Cardiac muscle cell (in vitro differentiated cells and primary cell): ENCODE data around the gene PDZRN3. TPM values are rescaled to one million over a fixed set of nuclear protein-coding genes. Genes with fewer than 3 reads are reported as not detected.

Experiments
- DNase-seq, 2 donors: peaks; one replicate each; pipeline versions ENCODE4 v3.0.0 to v3.0.0-alpha.2; 2010 to 2017; ENCODE audit warnings: low read depth in 1 of 2, low spot score in 1 of 2
- H3K27ac ChIP-seq: fragments of 200-600 bp; sonication (generic); 2 replicates; pipeline ENCODE4 v1.5.1; 2016
- H3K27me3 ChIP-seq: fragments of 200-600 bp; sonication (generic); 2 replicates; pipeline ENCODE4 v1.6.0; 2016; ENCODE audit warnings: control low read depth
- H3K36me3 ChIP-seq: fragments of 200-600 bp; sonication (generic); 2 replicates; pipeline ENCODE4 v1.5.1; 2016; ENCODE audit warnings: control low read depth
- H3K4me1 ChIP-seq: fragments of 200-600 bp; sonication (generic); 2 replicates; pipeline ENCODE4 v1.8.1; 2017; ENCODE audit warnings: low read depth, mild to moderate bottlenecking, mixed run types
- H3K4me3 ChIP-seq: fragments of 200-600 bp; sonication (generic); 2 replicates; pipeline ENCODE4 v1.5.1; 2016; ENCODE audit warnings: mild to moderate bottlenecking
- H3K9me3 ChIP-seq: fragments of 200-600 bp; sonication (generic); 2 replicates; pipeline ENCODE4 v1.5.1; 2017; ENCODE audit warnings: low read depth, mild to moderate bottlenecking, control low read depth
- CTCF ChIP-seq: IDR thresholded peaks from 2 replicates; pipeline ENCODE4 v1.5.1; 2012; ENCODE audit warnings: low read depth, mild to moderate bottlenecking, low read length
- polyA plus RNA-seq: library from polyadenylated mRNA; unstranded; fragments of >200 nt; fragmentation: Nextera tagmentation; extraction: Ambion mirVana; gene quantifications from 2 replicates; pipeline ENCODE4 v1.2.1, GENCODE V29; 2016
- total RNA-seq: library from RNA; depleted of rRNA; stranded (reverse); fragments of >200 nt; gene quantifications from 2 replicates; pipeline ENCODE4 v1.2.3, GENCODE V29; 2016

PDZRN3 gene
- total and polyA plus RNA-seq, 2 experiments from 2014 or later: 63.9 to 94.7 TPM

GRCh38 chr3:73385568-73385967, 239.2 kb downstream of the PDZRN3 start:
- Histone ChIP-seq H3K4me1 (no peaks in the 10 kb centered on the region), H3K9me3 (no peaks in the 10 kb centered on the region), H3K36me3 (peaks cover 43% of the 10 kb centered on the region), H3K4me3 (no peak overlapping the region), H3K27me3 (no peaks in the 10 kb centered on the region), H3K27ac (no peak overlapping the region)
- DNase-seq: no peak
- TF ChIP-seq CTCF: no peak

DNA sequence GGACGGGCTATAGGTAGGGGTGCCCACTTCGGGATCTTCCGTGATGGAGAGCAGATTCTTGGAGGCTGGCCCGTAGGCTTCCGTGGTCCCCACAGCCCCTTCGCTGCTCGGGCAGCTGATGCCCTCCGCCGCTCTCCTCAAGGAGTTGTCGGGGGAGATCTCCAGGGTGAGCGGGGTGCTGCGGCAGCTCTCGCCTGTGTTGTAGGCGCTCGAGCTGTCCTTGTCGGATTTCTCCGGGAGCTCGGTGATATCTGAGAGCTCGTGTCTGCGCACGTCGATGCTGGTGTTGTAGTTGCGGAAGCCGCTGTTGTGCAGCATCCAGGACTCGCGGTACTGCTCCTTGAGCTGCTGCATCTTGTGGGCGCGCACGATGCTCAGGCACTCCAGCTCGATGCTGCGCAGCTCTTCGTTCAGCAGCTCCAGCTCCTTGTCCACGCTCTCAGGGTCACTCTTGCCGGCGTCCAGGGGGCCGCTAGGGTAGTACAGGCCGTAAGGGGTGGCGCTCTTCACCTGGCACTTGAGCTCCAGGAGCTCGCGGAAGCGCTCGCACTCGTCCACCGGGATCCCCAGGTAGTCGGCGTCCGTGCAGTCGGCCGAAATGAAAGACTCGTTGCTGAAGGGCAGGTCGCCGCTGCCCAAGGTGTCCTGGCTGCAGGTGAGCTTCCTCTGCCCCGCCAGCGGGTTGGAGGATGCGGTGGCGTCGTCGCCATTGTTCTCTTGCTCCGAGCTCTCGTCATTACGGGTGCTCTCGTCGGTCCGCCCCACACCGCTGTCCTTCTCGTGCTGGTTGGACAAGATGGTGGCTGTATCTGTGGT, 240.4 kb downstream of the PDZRN3 start:
- Histone ChIP-seq H3K9me3 (no peaks in the 10 kb centered on the region), H3K4me3 (no peak overlapping the region), H3K27me3 (no peaks in the 10 kb centered on the region), H3K36me3 (peaks cover 30% of the 10 kb centered on the region), H3K27ac (no peak overlapping the region), H3K4me1 (no peaks in the 10 kb centered on the region)
- no peak for DNase-seq
- TF ChIP-seq CTCF: no peak

DNA sequence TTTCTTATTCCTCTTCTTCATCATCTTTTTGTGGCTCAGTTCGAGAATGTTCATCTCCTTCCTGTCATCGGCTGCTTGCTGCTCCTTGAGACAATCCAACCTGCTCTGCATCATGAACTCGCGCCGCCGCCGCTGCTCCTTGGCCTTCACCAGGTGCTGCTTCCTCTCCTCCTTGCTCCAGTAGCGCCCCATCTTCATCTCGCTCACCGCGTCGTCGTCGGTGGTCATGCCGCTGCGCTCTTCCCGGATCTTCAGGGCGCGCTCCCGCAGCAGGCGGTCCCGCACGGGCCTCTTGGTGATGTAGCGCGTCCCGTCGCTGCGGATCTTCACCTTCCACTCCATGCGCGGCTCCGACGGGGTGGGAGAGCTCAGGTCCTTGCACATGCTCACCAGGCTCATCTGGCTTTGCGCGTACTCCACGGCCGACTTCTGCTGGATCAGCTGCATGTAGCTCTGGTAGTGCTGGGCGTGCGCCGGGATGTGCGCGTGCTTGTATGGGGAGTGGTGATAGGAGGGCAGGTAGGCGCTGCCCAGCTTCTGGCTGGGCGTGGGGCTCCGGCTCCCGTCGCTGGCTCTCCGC, 241.2 kb downstream of the PDZRN3 start:
- Histone ChIP-seq H3K4me3 (no peak overlapping the region), H3K27me3 (no peaks in the 10 kb centered on the region), H3K27ac (no peak overlapping the region), H3K4me1 (no peaks in the 10 kb centered on the region), H3K9me3 (no peaks in the 10 kb centered on the region), H3K36me3 (peaks cover 28% of the 10 kb centered on the region)
- TF ChIP-seq CTCF: no peak
- DNase-seq: no peak

DNA sequence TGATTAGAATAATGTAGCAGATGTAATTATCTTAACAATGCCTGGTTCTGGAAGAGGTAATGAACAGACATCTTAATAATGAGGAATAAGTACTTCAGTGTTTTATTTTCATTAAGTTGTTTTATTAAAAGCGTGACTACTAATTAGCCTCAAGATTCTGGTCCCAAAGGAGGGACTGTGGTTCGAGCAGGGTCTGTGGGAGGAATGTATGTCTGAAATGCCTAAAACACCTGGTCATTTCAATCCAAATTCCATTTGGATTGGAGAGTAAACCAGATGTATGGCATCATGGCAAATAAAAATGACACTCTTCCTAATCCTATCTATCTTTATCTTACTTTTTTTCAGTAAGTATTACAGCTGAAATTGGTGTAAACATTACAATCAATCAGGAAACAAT, 243.2 kb downstream of the PDZRN3 start:
- Histone ChIP-seq H3K4me3 (no peak overlapping the region), H3K36me3 (peaks cover 25% of the 10 kb centered on the region), H3K4me1 (no peaks in the 10 kb centered on the region), H3K27me3 (no peaks in the 10 kb centered on the region), H3K27ac (no peak overlapping the region), H3K9me3 (no peaks in the 10 kb centered on the region)
- no peak for DNase-seq
- TF ChIP-seq CTCF: no peak

DNA sequence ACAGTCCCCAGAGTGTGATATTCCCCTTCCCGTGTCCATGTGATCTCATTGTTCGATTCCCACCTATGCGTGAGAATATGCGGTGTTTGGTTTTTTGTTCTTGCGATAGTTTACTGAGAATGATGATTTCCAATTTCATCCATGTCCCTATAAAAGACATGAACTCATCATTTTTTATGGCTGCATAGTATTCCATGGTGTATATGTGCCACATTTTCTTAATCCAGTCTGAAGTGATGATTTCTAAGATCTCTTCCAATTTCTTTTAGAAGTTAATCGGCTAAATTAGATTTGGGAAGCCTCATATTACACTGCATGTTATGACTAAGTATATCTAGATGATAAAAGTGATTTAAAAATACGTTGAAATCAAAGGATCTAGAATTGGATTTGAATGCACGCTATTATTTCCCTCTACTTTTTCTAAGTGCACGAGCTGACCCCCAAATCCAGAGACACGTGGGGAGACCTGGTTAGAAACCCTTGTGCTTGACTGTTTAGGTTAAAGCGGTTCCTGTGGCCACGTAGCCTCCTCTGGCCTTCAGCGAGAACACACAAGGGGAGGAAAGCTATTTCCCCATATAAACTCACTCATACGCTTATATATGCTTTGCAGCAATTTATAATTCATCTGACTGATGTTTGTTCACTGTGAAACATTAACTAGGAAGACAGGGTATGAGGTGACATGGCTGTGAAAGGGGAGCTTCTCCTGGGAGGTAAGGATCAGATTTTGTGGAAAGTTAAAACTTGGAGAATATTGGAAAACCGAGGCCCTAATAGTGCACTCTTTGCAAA, 243.8 kb downstream of the PDZRN3 start:
- no peak overlapping the region for H3K27ac ChIP-seq
- no peak overlapping the region for H3K4me3 ChIP-seq
- no peaks in the 10 kb centered on the region for H3K27me3 ChIP-seq
- no peak for DNase-seq
- H3K9me3 ChIP-seq: no peaks in the 10 kb centered on the region
- H3K36me3 ChIP-seq: peaks cover 25% of the 10 kb centered on the region
- H3K4me1 ChIP-seq: no peaks in the 10 kb centered on the region
- no peak for TF ChIP-seq CTCF
